Measurements from ENCODE around the gene NFIB. TPM values are rescaled to one million over a fixed set of nuclear protein-coding genes. Genes with fewer than 3 reads are reported as not detected.

Gene NFIB
- total RNA-seq, 1 experiment from 2014 or later, result 12.5 TPM

- no peak for TF ChIP-seq USF1 (CRISPR knock-in tag; IDR thresholded peaks at IDR 0.05)
- TF ChIP-seq TCF7 (CRISPR knock-in tag; IDR thresholded peaks at IDR 0.05; ENCODE audit: low read depth), result no peak
- TF ChIP-seq, protein P1, sequence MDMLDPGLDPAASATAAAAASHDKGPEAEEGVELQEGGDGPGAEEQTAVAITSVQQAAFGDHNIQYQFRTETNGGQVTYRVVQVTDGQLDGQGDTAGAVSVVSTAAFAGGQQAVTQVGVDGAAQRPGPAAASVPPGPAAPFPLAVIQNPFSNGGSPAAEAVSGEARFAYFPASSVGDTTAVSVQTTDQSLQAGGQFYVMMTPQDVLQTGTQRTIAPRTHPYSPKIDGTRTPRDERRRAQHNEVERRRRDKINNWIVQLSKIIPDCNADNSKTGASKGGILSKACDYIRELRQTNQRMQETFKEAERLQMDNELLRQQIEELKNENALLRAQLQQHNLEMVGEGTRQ (CRISPR knock-in tag; IDR thresholded peaks at IDR 0.05), result no peak
- TF ChIP-seq AFF4 (CRISPR knock-in tag; IDR thresholded peaks at IDR 0.05; ENCODE audit: borderline replicate concordance), result no peak
- TF ChIP-seq, protein P2, sequence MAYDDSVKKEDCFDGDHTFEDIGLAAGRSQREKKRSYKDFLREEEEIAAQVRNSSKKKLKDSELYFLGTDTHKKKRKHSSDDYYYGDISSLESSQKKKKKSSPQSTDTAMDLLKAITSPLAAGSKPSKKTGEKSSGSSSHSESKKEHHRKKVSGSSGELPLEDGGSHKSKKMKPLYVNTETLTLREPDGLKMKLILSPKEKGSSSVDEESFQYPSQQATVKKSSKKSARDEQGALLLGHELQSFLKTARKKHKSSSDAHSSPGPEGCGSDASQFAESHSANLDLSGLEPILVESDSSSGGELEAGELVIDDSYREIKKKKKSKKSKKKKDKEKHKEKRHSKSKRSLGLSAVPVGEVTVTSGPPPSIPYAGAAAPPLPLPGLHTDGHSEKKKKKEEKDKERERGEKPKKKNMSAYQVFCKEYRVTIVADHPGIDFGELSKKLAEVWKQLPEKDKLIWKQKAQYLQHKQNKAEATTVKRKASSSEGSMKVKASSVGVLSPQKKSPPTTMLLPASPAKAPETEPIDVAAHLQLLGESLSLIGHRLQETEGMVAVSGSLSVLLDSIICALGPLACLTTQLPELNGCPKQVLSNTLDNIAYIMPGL (CRISPR knock-in tag; IDR thresholded peaks at IDR 0.05), result no peak
- TF ChIP-seq ZNF317 (CRISPR knock-in tag; IDR thresholded peaks at IDR 0.05; ENCODE audit: borderline replicate concordance, low read depth), result no peak
Measured at GRCh38 chr9:14132775-14133174, 181.2 kb downstream of the NFIB start (continued).

- POLR2A ChIA-PET, result no interaction called here
- Mint-ChIP-seq H3K27ac (no peak overlapping the region; the same call in 1 of the 2 replicates), H3K27me3 (ENCODE audit: low read depth) (no peaks in the 10 kb centered on the region)
- TF ChIP-seq ZNF232 (CRISPR knock-in tag; IDR thresholded peaks at IDR 0.05) (no peak), ESRRA (CRISPR knock-in tag; IDR thresholded peaks at IDR 0.05; ENCODE audit: borderline replicate concordance) (no peak), NR2C2 (CRISPR knock-in tag; IDR thresholded peaks at IDR 0.05) (no peak), RELA (CRISPR knock-in tag; IDR thresholded peaks at IDR 0.05; ENCODE audit: borderline replicate concordance) (no peak), ZNF512 (CRISPR knock-in tag; IDR thresholded peaks at IDR 0.05; ENCODE audit: borderline replicate concordance) (no peak), TEAD1 (CRISPR knock-in tag; IDR thresholded peaks at IDR 0.05) (no peak), OVOL2 (CRISPR knock-in tag; IDR thresholded peaks at IDR 0.05; ENCODE audit: borderline replicate concordance) (no peak), FOXP4 (CRISPR knock-in tag; IDR thresholded peaks at IDR 0.05) (no peak), ETV6 (CRISPR knock-in tag; IDR thresholded peaks at IDR 0.05) (no peak), CREB1 (CRISPR knock-in tag; IDR thresholded peaks at IDR 0.05) (no peak), ZNF671 (CRISPR knock-in tag; IDR thresholded peaks at IDR 0.05) (no peak)
- TF ChIP-seq, protein P1 (CRISPR knock-in tag; IDR thresholded peaks at IDR 0.05), result no peak
- TF ChIP-seq, protein P3, sequence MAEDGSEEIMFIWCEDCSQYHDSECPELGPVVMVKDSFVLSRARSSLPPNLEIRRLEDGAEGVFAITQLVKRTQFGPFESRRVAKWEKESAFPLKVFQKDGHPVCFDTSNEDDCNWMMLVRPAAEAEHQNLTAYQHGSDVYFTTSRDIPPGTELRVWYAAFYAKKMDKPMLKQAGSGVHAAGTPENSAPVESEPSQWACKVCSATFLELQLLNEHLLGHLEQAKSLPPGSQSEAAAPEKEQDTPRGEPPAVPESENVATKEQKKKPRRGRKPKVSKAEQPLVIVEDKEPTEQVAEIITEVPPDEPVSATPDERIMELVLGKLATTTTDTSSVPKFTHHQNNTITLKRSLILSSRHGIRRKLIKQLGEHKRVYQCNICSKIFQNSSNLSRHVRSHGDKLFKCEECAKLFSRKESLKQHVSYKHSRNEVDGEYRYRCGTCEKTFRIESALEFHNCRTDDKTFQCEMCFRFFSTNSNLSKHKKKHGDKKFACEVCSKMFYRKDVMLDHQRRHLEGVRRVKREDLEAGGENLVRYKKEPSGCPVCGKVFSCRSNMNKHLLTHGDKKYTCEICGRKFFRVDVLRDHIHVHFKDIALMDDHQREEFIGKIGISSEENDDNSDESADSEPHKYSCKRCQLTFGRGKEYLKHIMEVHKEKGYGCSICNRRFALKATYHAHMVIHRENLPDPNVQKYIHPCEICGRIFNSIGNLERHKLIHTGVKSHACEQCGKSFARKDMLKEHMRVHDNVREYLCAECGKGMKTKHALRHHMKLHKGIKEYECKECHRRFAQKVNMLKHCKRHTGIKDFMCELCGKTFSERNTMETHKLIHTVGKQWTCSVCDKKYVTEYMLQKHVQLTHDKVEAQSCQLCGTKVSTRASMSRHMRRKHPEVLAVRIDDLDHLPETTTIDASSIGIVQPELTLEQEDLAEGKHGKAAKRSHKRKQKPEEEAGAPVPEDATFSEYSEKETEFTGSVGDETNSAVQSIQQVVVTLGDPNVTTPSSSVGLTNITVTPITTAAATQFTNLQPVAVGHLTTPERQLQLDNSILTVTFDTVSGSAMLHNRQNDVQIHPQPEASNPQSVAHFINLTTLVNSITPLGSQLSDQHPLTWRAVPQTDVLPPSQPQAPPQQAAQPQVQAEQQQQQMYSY (CRISPR knock-in tag; IDR thresholded peaks at IDR 0.05), result no peak
- TF ChIP-seq, protein P4, sequence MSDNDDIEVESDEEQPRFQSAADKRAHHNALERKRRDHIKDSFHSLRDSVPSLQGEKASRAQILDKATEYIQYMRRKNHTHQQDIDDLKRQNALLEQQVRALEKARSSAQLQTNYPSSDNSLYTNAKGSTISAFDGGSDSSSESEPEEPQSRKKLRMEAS (CRISPR knock-in tag; IDR thresholded peaks at IDR 0.05), result no peak
Measured at GRCh38 chr9:14131356-14132088, 182.4 kb downstream of the NFIB start.

More at GRCh38 chr9:14131356-14132088, 182.4 kb downstream of the NFIB start:
- Mint-ChIP-seq H3K36me3 (no peaks in the 10 kb centered on the region), H3K9me3 (no peaks in the 10 kb centered on the region), H3K4me3 (no peak overlapping the region), H3K4me1 (no peaks in the 10 kb centered on the region)
- CTCF ChIA-PET, result no interaction called here
- DNase-seq (ENCODE audit: low spot score), result no peak
- no peak for ATAC-seq
